ENCODE data around the gene FOXRED2.

Gene FOXRED2

GRCh38 chr22:36472689-36473088, 34.2 kb downstream of the FOXRED2 start:
- peak overlapping the region; percentile 69 for H3K4me2 ChIP-seq
- H3K9ac ChIP-seq, result 0 out of 2 replicates have a peak overlapping the region, but pooled peaks have one; percentile 19
- peaks cover 67% of the 10 kb centered on the region for H3K36me3 ChIP-seq
- no peaks in the 10 kb centered on the region for H4K20me1 ChIP-seq
- 0 out of 2 replicates have a peak overlapping the region, but pooled peaks have one; percentile 26 for H3K27ac ChIP-seq
- H3K27me3 ChIP-seq, result no peaks in the 10 kb centered on the region
- no peaks in the 10 kb centered on the region for H3K9me3 ChIP-seq
- no peak overlapping the region for H3K4me3 ChIP-seq
- peaks cover 70% of the 10 kb centered on the region for H3K4me1 ChIP-seq
- no peak for TF ChIP-seq Cebpa-rat (IDR thresholded peaks at IDR 0.05)

GRCh38 chr22:36471341-36471821, 35.5 kb downstream of the FOXRED2 start:
- no peak for TF ChIP-seq Cebpa-rat (IDR thresholded peaks at IDR 0.05)
- Histone ChIP-seq H3K9ac (peak overlapping the region; percentile 49; the same call in 1 of the 2 replicates), H4K20me1 (no peaks in the 10 kb centered on the region), H3K27ac (peak overlapping the region; percentile 32), H3K9me3 (no peaks in the 10 kb centered on the region), H3K36me3 (peaks cover 54% of the 10 kb centered on the region), H3K4me2 (peak overlapping the region; percentile 88), H3K27me3 (no peaks in the 10 kb centered on the region), H3K4me3 (no peak overlapping the region), H3K4me1 (peaks cover 83% of the 10 kb centered on the region)

GRCh38 chr22:36470994-36471331, 35.9 kb downstream of the FOXRED2 start:
- no peak for TF ChIP-seq Cebpa-rat (IDR thresholded peaks at IDR 0.05)
- H3K4me3 ChIP-seq, result no peak overlapping the region
- H3K4me1 ChIP-seq, result peaks cover 88% of the 10 kb centered on the region
- H3K9ac ChIP-seq, result peak overlapping the region; percentile 49; the same call in 1 of the 2 replicates
- no peaks in the 10 kb centered on the region for H4K20me1 ChIP-seq
- peak overlapping the region; percentile 32 for H3K27ac ChIP-seq
- peak overlapping the region; percentile 88 for H3K4me2 ChIP-seq
- no peaks in the 10 kb centered on the region for H3K27me3 ChIP-seq
- peaks cover 50% of the 10 kb centered on the region for H3K36me3 ChIP-seq
- no peaks in the 10 kb centered on the region for H3K9me3 ChIP-seq

- peaks cover 93% of the 10 kb centered on the region for H3K4me1 ChIP-seq
- peaks cover 44% of the 10 kb centered on the region for H3K36me3 ChIP-seq
- H4K20me1 ChIP-seq, result no peaks in the 10 kb centered on the region
- peak overlapping the region; percentile 88 for H3K4me2 ChIP-seq
- peak overlapping the region; percentile 67 for H3K9ac ChIP-seq
- peak overlapping the region; percentile 91 for H3K27ac ChIP-seq
- no peak overlapping the region for H3K4me3 ChIP-seq
- H3K27me3 ChIP-seq, result no peaks in the 10 kb centered on the region
- H3K9me3 ChIP-seq, result no peaks in the 10 kb centered on the region
- TF ChIP-seq Cebpa-rat (IDR thresholded peaks at IDR 0.05), result no peak
These were observed 36.5 kb downstream of the FOXRED2 start for GRCh38 chr22:36470162-36470993.

- peak overlapping the region; percentile 91 for H3K27ac ChIP-seq
- H3K9me3 ChIP-seq, result no peaks in the 10 kb centered on the region
- H3K9ac ChIP-seq, result peak overlapping the region; percentile 67; the same call in 1 of the 2 replicates
- H3K4me1 ChIP-seq, result peaks cover 99% of the 10 kb centered on the region
- TF ChIP-seq Cebpa-rat (IDR thresholded peaks at IDR 0.05), result no peak
- H4K20me1 ChIP-seq, result no peaks in the 10 kb centered on the region
- no peak overlapping the region for H3K4me3 ChIP-seq
- H3K36me3 ChIP-seq, result peaks cover 33% of the 10 kb centered on the region
- peak overlapping the region; percentile 88 for H3K4me2 ChIP-seq
- H3K27me3 ChIP-seq, result no peaks in the 10 kb centered on the region
These were observed 37.6 kb downstream of the FOXRED2 start for GRCh38 chr22:36469094-36469710.

- H3K4me3 ChIP-seq, result peak overlapping the region; percentile 39
- peak overlapping the region; percentile 67 for H3K9ac ChIP-seq
- H3K4me2 ChIP-seq, result peak overlapping the region; percentile 88
- no peak for TF ChIP-seq Cebpa-rat (IDR thresholded peaks at IDR 0.05)
- peaks cover 20% of the 10 kb centered on the region for H3K36me3 ChIP-seq
- peak overlapping the region; percentile 91 for H3K27ac ChIP-seq
- peaks cover 96% of the 10 kb centered on the region for H3K4me1 ChIP-seq
- H3K27me3 ChIP-seq, result no peaks in the 10 kb centered on the region
- no peaks in the 10 kb centered on the region for H4K20me1 ChIP-seq
- no peaks in the 10 kb centered on the region for H3K9me3 ChIP-seq
These were observed 38.9 kb downstream of the FOXRED2 start for GRCh38 chr22:36467946-36468345.

- Histone ChIP-seq H3K4me2 (peak overlapping the region; percentile 88), H3K9ac (peak overlapping the region; percentile 67), H3K36me3 (peaks cover 13% of the 10 kb centered on the region), H4K20me1 (no peaks in the 10 kb centered on the region), H3K4me1 (peaks cover 96% of the 10 kb centered on the region), H3K9me3 (no peaks in the 10 kb centered on the region), H3K27ac (peak overlapping the region; percentile 91), H3K27me3 (no peaks in the 10 kb centered on the region), H3K4me3 (peak overlapping the region; percentile 39)
- no peak for TF ChIP-seq Cebpa-rat (IDR thresholded peaks at IDR 0.05)
These were observed 39.6 kb downstream of the FOXRED2 start for GRCh38 chr22:36467042-36467810.

GRCh38 chr22:36466258-36466657, 40.6 kb downstream of the FOXRED2 start:
- Histone ChIP-seq H3K27me3 (no peaks in the 10 kb centered on the region), H3K9me3 (no peaks in the 10 kb centered on the region), H3K4me1 (peaks cover 97% of the 10 kb centered on the region), H4K20me1 (no peaks in the 10 kb centered on the region), H3K27ac (peak overlapping the region; percentile 91), H3K4me2 (peak overlapping the region; percentile 88), H3K4me3 (0 out of 2 replicates have a peak overlapping the region, but pooled peaks have one; percentile 8), H3K9ac (peak overlapping the region; percentile 50; the same call in 1 of the 2 replicates), H3K36me3 (peaks cover 3% of the 10 kb centered on the region)
- no peak for TF ChIP-seq Cebpa-rat (IDR thresholded peaks at IDR 0.05)

- Histone ChIP-seq H4K20me1 (no peaks in the 10 kb centered on the region), H3K4me3 (no peak overlapping the region), H3K27ac (peak overlapping the region; percentile 91), H3K27me3 (no peaks in the 10 kb centered on the region), H3K4me1 (peaks cover 97% of the 10 kb centered on the region), H3K36me3 (no peaks in the 10 kb centered on the region), H3K9me3 (no peaks in the 10 kb centered on the region), H3K4me2 (peak overlapping the region; percentile 88), H3K9ac (peak overlapping the region; percentile 50; the same call in 1 of the 2 replicates)
- no peak for TF ChIP-seq Cebpa-rat (IDR thresholded peaks at IDR 0.05)
These were observed 41.4 kb downstream of the FOXRED2 start for GRCh38 chr22:36465232-36466021.
